SW480 (cell line): ENCODE measurements around the gene HK2.

Source experiments
- DNase-seq: peaks from one replicate; pipeline ENCODE4 v3.0.0-alpha.2; 2016; ENCODE audit warnings: low spot score

Gene HK2

DNA sequence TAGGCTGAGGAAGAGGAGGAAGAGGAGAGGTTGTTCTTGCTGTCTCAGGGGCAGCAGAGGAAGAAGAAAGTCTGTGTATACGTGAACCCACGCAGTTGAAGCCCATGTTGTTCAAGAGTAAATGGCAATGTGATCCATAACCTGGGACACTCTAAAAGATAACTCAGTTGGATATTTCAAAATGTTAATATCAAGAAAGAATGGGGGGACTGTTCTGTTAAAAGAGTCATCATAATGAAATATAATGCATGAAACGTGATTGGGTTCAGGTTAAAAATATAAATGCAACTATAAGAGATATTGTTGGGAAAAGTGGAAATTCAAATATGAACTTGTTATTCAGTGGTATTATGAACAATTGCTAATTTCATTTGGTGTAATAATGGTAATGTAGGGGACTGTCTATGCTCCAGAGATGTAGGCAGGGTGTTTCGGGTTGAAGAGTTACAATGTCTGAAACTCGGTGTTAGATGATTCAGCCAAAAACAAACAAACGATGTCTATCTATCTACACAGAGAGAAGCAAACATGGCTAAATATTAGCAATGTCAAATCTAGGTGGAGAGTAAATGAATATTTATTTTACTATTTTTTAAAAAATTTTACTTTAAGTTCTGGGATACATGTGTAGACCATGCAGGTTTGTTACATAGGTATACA, 103.4 kb downstream of the HK2 start:
- DNase-seq, result no peak

- DNase-seq, result no peak
Measured at GRCh38 chr2:74938264-74938663, 104.3 kb downstream of the HK2 start.

DNA sequence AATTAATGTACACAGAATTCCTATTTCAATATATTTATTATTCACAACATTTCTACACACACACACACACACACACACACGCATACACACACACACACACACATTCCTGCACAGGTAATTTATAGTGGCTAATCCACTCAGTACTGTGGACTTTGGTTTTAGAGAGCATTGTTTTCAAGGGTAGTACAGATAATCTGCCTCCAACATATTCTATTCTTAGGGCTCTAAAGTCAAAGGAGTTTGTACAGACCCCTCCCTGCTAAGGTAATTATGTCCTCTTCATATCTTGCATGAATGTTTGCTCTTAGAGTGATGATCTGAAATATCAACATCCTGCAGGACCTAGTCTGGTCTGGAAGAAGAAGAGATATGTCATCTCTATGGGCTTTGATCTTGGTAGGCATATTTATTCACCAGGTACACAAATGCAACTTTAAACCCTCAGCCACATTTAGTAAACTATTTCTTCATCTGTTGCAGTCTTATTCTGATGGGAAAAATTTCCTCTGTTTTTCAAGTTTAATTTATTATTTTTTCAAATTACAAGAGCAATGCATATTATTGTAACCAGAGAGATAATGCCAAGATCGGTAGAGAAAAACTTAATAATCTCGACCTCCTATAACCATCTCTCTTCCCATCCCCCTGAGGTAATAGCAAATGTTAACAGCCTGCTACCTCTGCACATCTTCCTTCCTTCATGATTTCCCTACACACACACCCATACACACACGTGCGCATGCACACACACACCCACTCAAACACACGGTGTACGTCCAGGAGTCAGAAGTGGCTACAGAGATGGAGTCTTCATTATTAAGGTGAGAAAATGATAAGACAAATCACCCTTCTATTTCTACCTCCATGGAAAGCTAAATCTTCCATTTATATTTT, 106.2 kb downstream of the HK2 start:
- DNase-seq, result no peak

DNA sequence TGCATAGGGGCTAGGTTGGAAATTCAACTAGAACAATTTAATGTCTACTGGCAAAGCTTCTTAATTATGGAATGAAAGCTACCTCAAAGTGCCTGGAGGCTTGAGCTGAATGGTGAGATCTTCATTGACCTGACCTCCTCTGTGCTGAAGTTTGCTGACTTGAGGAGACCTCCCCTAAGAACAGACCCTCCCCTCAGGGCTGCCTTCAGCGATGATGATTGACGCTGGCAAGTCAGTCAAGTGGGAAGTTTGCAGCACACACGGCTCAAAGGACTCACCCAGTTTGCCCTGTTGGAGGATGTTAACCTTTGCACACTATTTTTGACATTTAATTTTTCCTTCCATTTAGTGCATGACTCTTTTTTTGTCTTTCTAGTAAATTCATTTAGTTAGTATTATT, 107.4 kb downstream of the HK2 start:
- DNase-seq, result no peak

DNA sequence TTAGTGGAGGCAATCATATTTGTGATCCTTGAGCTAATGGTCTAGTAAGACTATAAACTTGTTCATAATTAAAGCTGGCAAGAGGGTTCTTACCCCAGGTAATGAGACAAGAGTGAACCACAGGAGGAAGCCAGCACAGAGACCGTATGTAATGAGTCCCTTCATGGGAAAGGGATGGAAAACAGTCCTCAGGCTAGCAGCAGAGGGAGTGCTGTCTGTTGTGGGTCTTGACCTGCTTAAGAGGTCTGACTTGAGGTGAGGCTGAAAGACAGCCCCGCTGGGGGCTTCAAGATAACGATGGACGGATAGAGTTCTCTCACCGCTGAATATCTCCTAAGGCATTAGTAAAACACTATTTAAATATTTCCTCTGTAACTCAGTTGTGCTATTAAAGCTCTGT, 108.3 kb downstream of the HK2 start:
- no peak for DNase-seq
